SK-N-SH (cell line): Measurements from ENCODE around the gene CFDP1. TPM values are rescaled to one million over a fixed set of nuclear protein-coding genes. Genes with fewer than 3 reads are reported as not detected.
A peak's percentile ranks its signal among the peaks of the same experiment; 100 is the strongest.

Experiments
- CTCF ChIA-PET: fragments of 300-600, 350-600 bp; formaldehyde crosslinking; extraction: SDS; loops from one replicate; lab custom pipeline; 2021; lab: Yijun Ruan, JAX
- POLR2A ChIA-PET: fragments of 350-600 bp; sonication (Branson Sonifier 250); formaldehyde crosslinking; extraction: SDS; loops from one replicate; lab custom pipeline; 2020; ENCODE audit warnings: antibody characterized with exemption, inconsistent platforms; lab: Yijun Ruan, JAX
- DNase-seq: peaks from one replicate; pipeline ENCODE4 v3.0.0; 2012
- H2AFZ ChIP-seq: fragments of 200-600 bp; sonication (generic); 2 replicates; pipeline ENCODE4 v1.8.1; 2016; ENCODE audit warnings: antibody characterized with exemption, mild to moderate bottlenecking, low read depth
- H3F3A ChIP-seq: fragments of 200-600 bp; sonication (generic); replicated peaks from 2 replicates; pipeline ENCODE3; 2016; ENCODE audit warnings: antibody characterized with exemption, mild to moderate bottlenecking; ENCODE audit not compliant: insufficient read depth
- H3K27ac ChIP-seq, 2 experiments: fragments of 200-500 bp in 1 of 2; fragments of 200-600 bp in 1 of 2; sonication (Bioruptor generic) in 1 of 2; sonication (generic), shearing (Covaris generic) in 1 of 2; 2 replicates each; pipeline versions ENCODE4 v1.5.1 to v1.6.1; 2014 to 2016; ENCODE audit warnings: low read depth in 2 of 2, inconsistent platforms in 1 of 2, low read length in 1 of 2, mild to moderate bottlenecking in 1 of 2, mixed read lengths in 1 of 2
- H3K27me3 ChIP-seq: fragments of 200-600 bp; sonication (generic), shearing (Covaris generic); 2 replicates; pipeline ENCODE4 v1.6.1; 2016; ENCODE audit warnings: mixed run types; ENCODE audit not compliant: insufficient read depth
- H3K36me3 ChIP-seq, 2 experiments: fragments of 200-500 bp in 1 of 2; fragments of 200-600 bp in 1 of 2; sonication (Bioruptor generic) in 1 of 2; sonication (generic) in 1 of 2; replicated peaks in 1 of 2; 2 replicates each; pipeline versions ENCODE3 to v1.5.1; 2014 to 2016; ENCODE audit warnings: low read length in 1 of 2, mild to moderate bottlenecking in 1 of 2; ENCODE audit not compliant: insufficient read depth in 2 of 2, control insufficient read depth in 1 of 2
- H3K4me1 ChIP-seq, 2 experiments: fragments of 200-500 bp in 1 of 2; fragments of 200-600 bp in 1 of 2; sonication (Bioruptor generic) in 1 of 2; sonication (generic), shearing (Covaris generic) in 1 of 2; 2 replicates each; pipeline versions ENCODE4 v1.5.1 to v1.6.1; 2014 to 2016; ENCODE audit warnings: low read depth in 1 of 2, low read length in 1 of 2, mixed run types in 1 of 2; ENCODE audit not compliant: insufficient read depth in 2 of 2, control insufficient read depth in 1 of 2
- H3K4me2 ChIP-seq: fragments of 200-600 bp; sonication (generic), shearing (Covaris generic); 2 replicates; pipeline ENCODE4 v1.6.1; 2017; ENCODE audit warnings: mixed run types
- H3K4me3 ChIP-seq, 2 experiments: fragments of 200-500 bp in 1 of 2; fragments of 200-600 bp in 1 of 2; sonication (Bioruptor generic) in 1 of 2; sonication (generic), shearing (Covaris generic) in 1 of 2; 2 replicates each; pipeline versions ENCODE4 v1.5.1 to v1.8.1; 2014 to 2016; ENCODE audit warnings: low read depth in 2 of 2, inconsistent platforms in 1 of 2, low read length in 1 of 2, mild to moderate bottlenecking in 1 of 2, mixed read lengths in 1 of 2, moderate library complexity in 1 of 2
- H3K79me2 ChIP-seq: fragments of 200-600 bp; sonication (generic); 2 replicates; pipeline ENCODE4 v1.8.1; 2017; ENCODE audit warnings: mild to moderate bottlenecking; ENCODE audit not compliant: insufficient read depth
- H3K9ac ChIP-seq: fragments of 200-600 bp; sonication (generic); 2 replicates; pipeline ENCODE4 v1.6.1; 2017; ENCODE audit warnings: mixed run types
- H3K9me2 ChIP-seq: fragments of 200-600 bp; sonication (generic); 2 replicates; pipeline ENCODE4 v1.6.1; 2017; ENCODE audit warnings: mixed run types
- H3K9me3 ChIP-seq: fragments of 200-600 bp; sonication (generic); 2 replicates; pipeline ENCODE4 v1.6.1; 2017; ENCODE audit warnings: mixed run types, mild to moderate bottlenecking, moderate library complexity
- H4K20me1 ChIP-seq: fragments of 200-600 bp; sonication (generic); 2 replicates; pipeline ENCODE4 v1.6.1; 2017; ENCODE audit warnings: mild to moderate bottlenecking, mixed run types; ENCODE audit not compliant: insufficient read depth
- CHD2 ChIP-seq: fragments of 150-350 bp; IDR thresholded peaks from 2 replicates; pipeline ENCODE4 v1.6.1; 2018; ENCODE audit warnings: low read length; ENCODE audit not compliant: partially characterized antibody
- CTCF ChIP-seq: fragments of 200-600 bp; sonication (generic); IDR thresholded peaks from 2 replicates; pipeline ENCODE4 v1.6.1; 2017; ENCODE audit warnings: antibody characterized with exemption, mild to moderate bottlenecking, moderate library complexity
- EP300 ChIP-seq, 2 experiments: IDR thresholded peaks; 2 replicates each; pipeline versions ENCODE4 v1.4.0 to v1.6.1; 2012; ENCODE audit warnings: borderline replicate concordance in 1 of 2, low read depth in 1 of 2, low read length in 1 of 2
- EZH2phosphoT487 ChIP-seq: fragments of 200-600 bp; sonication (generic); IDR thresholded peaks from 2 replicates; pipeline ENCODE4 v1.6.1; 2017; ENCODE audit warnings: low read depth, mixed run types, mild to moderate bottlenecking, antibody characterized with exemption, moderate library complexity, borderline replicate concordance
- FOSL2 ChIP-seq: IDR thresholded peaks from 2 replicates; pipeline ENCODE4 v1.4.0; 2012; ENCODE audit warnings: low read depth, mild to moderate bottlenecking, moderate library complexity, borderline replicate concordance
- FOXJ3 ChIP-seq: sonication (generic); formaldehyde crosslinking; IDR thresholded peaks from 2 replicates; pipeline ENCODE4 v1.5.1; 2020; ENCODE audit warnings: mild to moderate bottlenecking, missing genetic modification reagents
- FOXM1 ChIP-seq: IDR thresholded peaks from 2 replicates; pipeline ENCODE4 v1.4.0; 2012; ENCODE audit warnings: low read depth, mild to moderate bottlenecking
- GABPA ChIP-seq: IDR thresholded peaks from 2 replicates; pipeline ENCODE4 v1.4.0; 2012; ENCODE audit warnings: low read depth, mild to moderate bottlenecking
- IRF3 ChIP-seq: fragments of 150-350 bp; IDR thresholded peaks from 2 replicates; pipeline ENCODE4 v1.6.1; 2016; ENCODE audit warnings: mild to moderate bottlenecking, low read depth, low read length
- MEF2A ChIP-seq: IDR thresholded peaks from 2 replicates; pipeline ENCODE4 v1.4.0; 2012; ENCODE audit warnings: low read depth, borderline replicate concordance
- MXI1 ChIP-seq: IDR thresholded peaks from 2 replicates; pipeline ENCODE4 v1.6.1; 2012; ENCODE audit warnings: mild to moderate bottlenecking, low read depth, low read length, improper control_type of control experiment
- NRF1 ChIP-seq: IDR thresholded peaks from 2 replicates; pipeline ENCODE4 v1.6.1; 2012; ENCODE audit warnings: low read depth, mild to moderate bottlenecking, low read length
- RAD21 ChIP-seq: IDR thresholded peaks from 2 replicates; pipeline ENCODE4 v1.6.1; 2012; ENCODE audit warnings: mild to moderate bottlenecking, low read length
- RCOR1 ChIP-seq: fragments of 150-350 bp; IDR thresholded peaks from 2 replicates; pipeline ENCODE4 v1.6.1; 2017; ENCODE audit warnings: antibody characterized with exemption, low read length
- RFX5 ChIP-seq: IDR thresholded peaks from 2 replicates; pipeline ENCODE4 v1.6.1; 2012; ENCODE audit warnings: mild to moderate bottlenecking, improper control_type of control experiment, low read length
- RXRA ChIP-seq: IDR thresholded peaks from 2 replicates; pipeline ENCODE4 v1.4.0; 2012; ENCODE audit warnings: low read depth, mild to moderate bottlenecking, borderline replicate concordance
- SIN3A ChIP-seq: IDR thresholded peaks from 2 replicates; pipeline ENCODE4 v1.6.1; 2012; ENCODE audit warnings: low read depth, mild to moderate bottlenecking, low read length, moderate library complexity, borderline replicate concordance
- SMC3 ChIP-seq: IDR thresholded peaks from 2 replicates; pipeline ENCODE4 v1.6.1; 2012; ENCODE audit warnings: low read depth, low read length, improper control_type of control experiment
- TAF1 ChIP-seq: IDR thresholded peaks from 2 replicates; pipeline ENCODE4 v1.6.1; 2012; ENCODE audit warnings: low read depth, mild to moderate bottlenecking, low read length, moderate library complexity, borderline replicate concordance
- TCF12 ChIP-seq: IDR thresholded peaks from 2 replicates; pipeline ENCODE4 v1.4.0; 2012
- TEAD4 ChIP-seq: IDR thresholded peaks from 2 replicates; pipeline ENCODE4 v1.4.0; 2012; ENCODE audit warnings: mild to moderate bottlenecking, borderline replicate concordance; ENCODE audit not compliant: insufficient read depth
- USF1 ChIP-seq: IDR thresholded peaks from 2 replicates; pipeline ENCODE4 v1.4.0; 2012; ENCODE audit warnings: low read depth, borderline replicate concordance
- YY1 ChIP-seq: IDR thresholded peaks from 2 replicates; pipeline ENCODE4 v1.4.0; 2012; ENCODE audit warnings: low read depth, mild to moderate bottlenecking
- WGBS: methylation state at CpG from one replicate; pipeline ENCODE4 v1.1.6; 2017; ENCODE audit warnings: low lambda C conversion rate; 5-methylcytosine and 5-hydroxymethylcytosine counted together
- polyA plus RNA-seq, 3 experiments: library from polyadenylated mRNA; depleted of rRNA; stranded (reverse); fragments of >200 nt; gene quantifications; 2 replicates each; pipeline ENCODE4 v1.2.3, GENCODE V29; 2012

Gene CFDP1
- polyA plus RNA-seq, 1 of the 3 experiments (the other 2 are of a cell fraction), result 46.0 TPM

- no peak for TF ChIP-seq EZH2phosphoT487
- TF ChIP-seq, all 33 proteins: peak for 4
These were observed 169.3 kb downstream of the CFDP1 start (continued) for GRCh38 chr16:75263963-75264445.

- POLR2A ChIA-PET, result no interaction called here
- peak overlapping the region; percentile 100; the same call in 1 of the 2 replicates for H3K9ac ChIP-seq
These were observed 169.9 kb downstream of the CFDP1 start for GRCh38 chr16:75263291-75263962.

GRCh38 chr16:75262800-75263127, 170.5 kb downstream of the CFDP1 start:
- ChIA-PET POLR2A (no interaction called here), CTCF (interaction anchor here (0.9 to 1.3 kb wide), 2 partner anchors 19 to 29 kb away, joined by 3 to 4 read pairs; no protein-coding TSS in a partner anchor)
- TF ChIP-seq CTCF, result no peak
- TF ChIP-seq RCOR1, result no peak
- no peak for TF ChIP-seq FOXM1
- no peak for TF ChIP-seq GABPA
- no peak for TF ChIP-seq RFX5
- no peak for TF ChIP-seq RXRA
- TF ChIP-seq TCF12, result no peak
- TF ChIP-seq SMC3, result no peak
- no peak for TF ChIP-seq IRF3
- no peak for TF ChIP-seq FOXJ3 (CRISPR knock-in tag)
- TF ChIP-seq USF1, result no peak
- no peak for TF ChIP-seq TAF1
- no peak for TF ChIP-seq YY1
- Histone ChIP-seq H3K27me3 (no peaks in the 10 kb centered on the region), H3K9me3 (no peaks in the 10 kb centered on the region), H3K9me2 (no peaks in the 10 kb centered on the region), H3K4me1 (peaks cover 29 to 71% of the 10 kb centered on the region in 2 experiments), H4K20me1 (peaks cover 69% of the 10 kb centered on the region), H3K27ac (peak overlapping the region in 1 of 2 experiments; percentile 92; a peak in 2 of 4 replicates), H3K4me2 (peak overlapping the region; percentile 100), H3K4me3 (no peak overlapping the region), H3K36me3 (peaks cover 9 to 12% of the 10 kb centered on the region in 2 experiments), H2AFZ (no peak overlapping the region), H3F3A (peaks cover 7% of the 10 kb centered on the region), H3K9ac (no peak overlapping the region), H3K79me2 (peaks cover 89% of the 10 kb centered on the region)
- no peak for DNase-seq
- 90% methylated on average over 3 of the region's 5 CpGs for WGBS

More at GRCh38 chr16:75263291-75263962, 169.9 kb downstream of the CFDP1 start:
- Histone ChIP-seq H3K4me2 (peak overlapping the region; percentile 100), H2AFZ (no peak overlapping the region), H3K27ac (peak overlapping the region; percentile 83 to 92; a peak in 3 of 4 replicates), H3K36me3 (peaks cover 9 to 12% of the 10 kb centered on the region in 2 experiments), H4K20me1 (peaks cover 62% of the 10 kb centered on the region), H3K27me3 (no peaks in the 10 kb centered on the region), H3K79me2 (peaks cover 82% of the 10 kb centered on the region), H3K9me3 (no peaks in the 10 kb centered on the region), H3K4me3 (peak overlapping the region; percentile 92 to 95), H3F3A (peaks cover 7% of the 10 kb centered on the region), H3K9me2 (no peaks in the 10 kb centered on the region), H3K4me1 (peaks cover 31 to 68% of the 10 kb centered on the region in 2 experiments)
- 74% methylated on average over 11 of the region's 14 CpGs for WGBS
- TF ChIP-seq EP300 (IDR thresholded peaks at IDR 0.05; ENCODE audit: borderline replicate concordance in 1 of 2, low read depth in 1 of 2, low read length in 1 of 2), result no peak
- TF ChIP-seq TEAD4, result no peak
- no peak for TF ChIP-seq RAD21
- no peak for TF ChIP-seq CHD2
- no peak for TF ChIP-seq MXI1
- no peak for TF ChIP-seq FOSL2
- no peak for TF ChIP-seq MEF2A
- TF ChIP-seq RXRA, result no peak
- TF ChIP-seq RCOR1, result no peak
- TF ChIP-seq RFX5, result no peak
- no peak for TF ChIP-seq SIN3A
- TF ChIP-seq YY1, result no peak
- no peak for TF ChIP-seq NRF1
- TF ChIP-seq TAF1, result no peak
- TF ChIP-seq SMC3, result no peak
- CTCF ChIA-PET, result interaction anchor here (0.9 to 1.3 kb wide), 2 partner anchors 19 to 29 kb away, joined by 3 to 4 read pairs; no protein-coding TSS in a partner anchor
- peak; percentile 12 for DNase-seq
